Kidney epithelial cell (primary cell): ENCODE measurements around the gene GRB10. TPM values are rescaled to one million over a fixed set of nuclear protein-coding genes. Genes with fewer than 3 reads are reported as not detected.

Experiments used
- DNase-seq: peaks from one replicate; pipeline ENCODE4 v3.0.0-alpha.2; 2010; ENCODE audit warnings: low read depth
- H3K27me3 ChIP-seq: 2 replicates; pipeline ENCODE4 v1.6.0; 2011; ENCODE audit warnings: low read length; ENCODE audit not compliant: control insufficient read depth, insufficient read depth
- H3K36me3 ChIP-seq: 2 replicates; pipeline ENCODE4 v1.5.1; 2011; ENCODE audit warnings: low read length; ENCODE audit not compliant: control insufficient read depth, insufficient read depth
- H3K4me3 ChIP-seq: 2 replicates; pipeline ENCODE4 v1.5.1; 2011; ENCODE audit warnings: low read depth, mild to moderate bottlenecking, control low read depth, low read length
- total RNA-seq: library from RNA; depleted of rRNA; stranded (reverse); fragments of >200 nt; gene quantifications from 2 replicates; pipeline ENCODE4 v1.2.3, GENCODE V29; 2015
- TF ChIP-seq, protein P1 (sequence below): IDR thresholded peaks from 2 replicates; pipeline ENCODE4 v1.5.1; 2011; ENCODE audit warnings: mild to moderate bottlenecking, moderate library complexity, low read length, control low read depth, inconsistent platforms; ENCODE audit not compliant: insufficient read depth, poor library complexity, severe bottlenecking

The GRB10 gene
- total RNA-seq, 1 donor from 2014 or later = 86.3 TPM

DNA sequence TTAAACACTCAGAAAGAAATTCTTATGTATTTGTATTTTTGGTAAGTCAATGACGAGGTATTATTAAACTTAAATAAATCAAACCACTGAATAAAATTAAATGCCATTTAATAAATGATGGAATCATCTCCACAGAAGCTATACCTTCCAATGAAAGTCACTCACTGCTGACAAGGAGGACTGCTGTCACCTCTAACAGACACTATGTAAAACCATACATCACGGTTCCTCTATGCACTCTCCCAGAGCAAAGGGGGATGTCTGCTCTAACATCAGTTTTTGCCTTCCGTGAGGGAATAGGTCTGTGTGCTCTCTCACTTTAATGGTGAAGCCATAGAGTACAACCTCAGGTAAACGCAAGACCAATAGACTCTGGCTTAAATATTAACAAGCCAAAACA, 117.8 kb downstream of the GRB10 start:
- Histone ChIP-seq H3K4me3 (no peak overlapping the region), H3K27me3 (no peaks in the 10 kb centered on the region), H3K36me3 (no peaks in the 10 kb centered on the region)
- no peak for DNase-seq
- TF ChIP-seq, protein P1, sequence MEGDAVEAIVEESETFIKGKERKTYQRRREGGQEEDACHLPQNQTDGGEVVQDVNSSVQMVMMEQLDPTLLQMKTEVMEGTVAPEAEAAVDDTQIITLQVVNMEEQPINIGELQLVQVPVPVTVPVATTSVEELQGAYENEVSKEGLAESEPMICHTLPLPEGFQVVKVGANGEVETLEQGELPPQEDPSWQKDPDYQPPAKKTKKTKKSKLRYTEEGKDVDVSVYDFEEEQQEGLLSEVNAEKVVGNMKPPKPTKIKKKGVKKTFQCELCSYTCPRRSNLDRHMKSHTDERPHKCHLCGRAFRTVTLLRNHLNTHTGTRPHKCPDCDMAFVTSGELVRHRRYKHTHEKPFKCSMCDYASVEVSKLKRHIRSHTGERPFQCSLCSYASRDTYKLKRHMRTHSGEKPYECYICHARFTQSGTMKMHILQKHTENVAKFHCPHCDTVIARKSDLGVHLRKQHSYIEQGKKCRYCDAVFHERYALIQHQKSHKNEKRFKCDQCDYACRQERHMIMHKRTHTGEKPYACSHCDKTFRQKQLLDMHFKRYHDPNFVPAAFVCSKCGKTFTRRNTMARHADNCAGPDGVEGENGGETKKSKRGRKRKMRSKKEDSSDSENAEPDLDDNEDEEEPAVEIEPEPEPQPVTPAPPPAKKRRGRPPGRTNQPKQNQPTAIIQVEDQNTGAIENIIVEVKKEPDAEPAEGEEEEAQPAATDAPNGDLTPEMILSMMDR = no peak

DNA sequence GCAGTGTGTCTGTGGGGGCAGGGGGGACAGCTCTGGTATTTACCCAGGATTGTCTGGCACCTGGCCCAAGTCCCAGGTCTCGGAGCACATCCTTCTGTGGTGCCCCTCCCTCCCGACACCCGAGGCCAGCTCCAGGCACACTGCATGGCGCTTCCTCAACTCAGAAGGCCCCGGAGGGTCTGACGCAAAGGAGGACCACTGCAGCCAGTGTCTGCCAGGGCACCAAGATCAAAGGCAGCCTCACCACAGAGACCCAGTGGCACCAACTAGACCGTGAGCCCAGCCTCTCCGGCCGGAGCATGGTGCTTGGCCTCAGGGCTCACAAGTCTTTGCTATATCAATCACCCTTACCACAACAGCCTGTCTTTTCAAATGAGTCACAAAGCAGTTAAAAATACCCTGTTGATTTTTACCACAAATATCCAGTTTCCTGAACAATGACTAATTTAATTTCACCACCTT, 118.2 kb downstream of the GRB10 start:
- peak; percentile 72 for DNase-seq

DNA sequence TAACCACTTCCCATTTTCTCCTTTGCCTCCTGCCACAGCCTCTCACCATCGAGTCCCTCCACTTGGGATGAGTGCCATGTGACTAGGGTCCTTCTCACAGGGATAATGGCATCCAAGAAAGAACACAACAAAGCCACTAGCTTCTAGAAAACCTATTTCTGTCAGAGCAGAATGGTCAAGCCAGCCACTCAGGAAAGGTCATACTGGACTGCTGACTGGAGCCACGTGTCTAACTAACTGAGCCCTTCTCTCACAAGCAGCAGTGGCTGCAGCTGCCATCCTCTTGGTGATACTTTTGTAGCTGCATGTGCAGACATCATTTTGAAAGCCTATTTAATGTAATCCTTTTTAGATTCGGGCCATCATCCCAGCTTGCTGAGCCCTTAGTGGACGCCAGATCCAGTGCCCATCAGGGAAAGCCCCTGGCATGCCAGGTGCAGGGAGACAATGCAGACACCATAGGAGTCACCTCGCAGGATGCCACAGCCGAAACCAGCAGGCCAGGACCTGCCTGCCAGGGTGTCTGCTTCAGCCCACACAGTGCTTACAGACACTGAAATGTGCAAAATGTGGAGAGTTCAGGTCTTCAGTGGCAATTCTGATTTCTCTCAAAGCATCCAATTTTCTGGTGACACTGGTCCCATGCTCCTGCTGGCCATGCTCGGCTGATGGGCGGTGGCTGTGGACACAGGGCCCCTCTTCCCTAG, 119.1 kb downstream of the GRB10 start:
- DNase-seq = no peak
- Histone ChIP-seq H3K27me3 (no peaks in the 10 kb centered on the region), H3K36me3 (no peaks in the 10 kb centered on the region), H3K4me3 (no peak overlapping the region)
- TF ChIP-seq, protein P1 = no peak

More for the DNA sequence above, 118.2 kb downstream of the GRB10 start:
- TF ChIP-seq, protein P1 = no peak
- no peaks in the 10 kb centered on the region for H3K36me3 ChIP-seq
- no peak overlapping the region for H3K4me3 ChIP-seq
- no peaks in the 10 kb centered on the region for H3K27me3 ChIP-seq

DNA sequence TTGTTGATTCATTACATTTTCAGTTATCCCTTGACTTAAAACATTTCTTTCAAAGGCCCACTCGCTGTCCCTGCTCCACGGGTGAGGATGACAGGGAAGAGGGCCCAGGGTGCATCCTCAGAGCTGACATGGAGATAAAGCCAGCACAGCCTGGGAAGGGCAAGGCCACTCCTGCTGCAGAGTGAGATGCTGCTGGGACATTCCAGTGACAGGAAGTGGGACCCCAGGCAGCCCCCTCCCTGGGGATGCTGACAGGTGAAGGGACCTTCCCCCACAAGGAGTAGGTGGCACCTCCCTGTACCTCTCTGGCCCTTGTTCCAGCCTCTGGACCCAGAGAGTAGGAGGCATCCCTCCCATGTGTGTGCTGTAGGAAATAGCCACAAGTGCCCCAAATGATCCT, 119.7 kb downstream of the GRB10 start:
- TF ChIP-seq, protein P1 = no peak
- DNase-seq = no peak
- Histone ChIP-seq H3K4me3 (no peak overlapping the region), H3K36me3 (peaks cover 1% of the 10 kb centered on the region), H3K27me3 (no peaks in the 10 kb centered on the region)

DNA sequence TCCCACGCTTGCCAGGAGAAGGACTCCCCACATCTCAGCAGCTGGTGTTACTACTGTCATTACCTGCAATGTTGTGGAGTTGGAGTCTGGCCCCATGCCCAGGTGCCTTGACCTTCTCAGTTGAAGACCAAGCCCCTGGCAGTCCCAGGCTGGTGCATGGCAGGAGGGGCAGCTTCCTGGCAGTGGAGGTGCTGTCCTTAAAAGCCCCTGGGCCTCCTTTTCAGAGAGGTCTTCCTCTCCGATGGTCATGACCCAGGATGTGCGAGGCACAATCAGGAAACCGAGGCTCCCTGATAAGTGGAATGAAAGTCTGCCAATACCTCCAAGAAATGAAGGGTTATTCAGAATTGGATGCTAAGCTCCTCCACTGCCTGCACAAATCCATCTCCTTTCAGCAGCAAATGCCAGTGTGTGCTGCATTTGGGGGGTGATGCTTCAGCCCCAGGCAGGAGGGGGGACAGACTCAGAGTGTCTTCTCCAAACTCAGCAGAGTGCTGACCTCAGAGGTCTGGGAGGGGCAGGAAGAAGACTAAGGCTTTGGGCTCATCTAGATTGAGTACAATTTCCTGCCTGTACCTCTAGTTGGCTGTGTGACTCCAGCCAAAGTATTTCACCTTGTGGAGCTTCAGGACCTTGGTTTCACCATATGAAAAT, 120.5 kb downstream of the GRB10 start:
- H3K27me3 ChIP-seq = no peaks in the 10 kb centered on the region
- TF ChIP-seq, protein P1 = no peak

More for the DNA sequence above, 120.5 kb downstream of the GRB10 start:
- H3K4me3 ChIP-seq = no peak overlapping the region
- peaks cover 1% of the 10 kb centered on the region for H3K36me3 ChIP-seq
- no peak for DNase-seq
